A549 (cell line): ENCODE results near the gene CNP. TPM values are rescaled to one million over a fixed set of nuclear protein-coding genes. Genes with fewer than 3 reads are reported as not detected.

ENCODE experiments used
- ATAC-seq, 2 experiments: fragments of 200-7000 bp in 1 of 2; fragments of >200 bp in 1 of 2; cut with Nextera tagmentation in 1 of 2; cut with Tn5 transposase in 1 of 2; 3 replicates each; pipeline versions ENCODE4 v1.8.0 to v1.9.1; 2018 to 2020; ENCODE audit warnings: mild to moderate bottlenecking in 1 of 2, moderate library complexity in 1 of 2
- CTCF ChIA-PET: fragments of 300-600 bp; sonication (Branson Sonifier 250); formaldehyde crosslinking; extraction: SDS; loops from one replicate; lab custom pipeline; 2021; ENCODE audit warnings: antibody characterized with exemption, inconsistent platforms; lab: Yijun Ruan, JAX
- POLR2A ChIA-PET: fragments of 350-600 bp; formaldehyde crosslinking; extraction: SDS; loops from one replicate; lab custom pipeline; 2021; ENCODE audit warnings: antibody characterized with exemption, inconsistent platforms; lab: Yijun Ruan, JAX
- DNase-seq, 2 experiments: peaks; one replicate each; pipeline versions ENCODE4 v3.0.0 to v3.0.0-alpha.2; 2011 to 2016; ENCODE audit warnings: low read depth in 1 of 2, low spot score in 1 of 2
- FAIRE-seq: peaks from 2 replicates; lab custom pipeline; 2011; peaks lifted over from hg19 to GRCh38; lab: Jason Lieb, UNC
- H3K27ac ChIP-seq, 2 experiments: fragments of >200 bp; sonication (Bioruptor Twin); formaldehyde crosslinking; 3 replicates each; pipeline ENCODE4 v1.5.1; 2016 to 2017
- H3K4me1 ChIP-seq: fragments of >200 bp; sonication (Bioruptor Twin); formaldehyde crosslinking; 3 replicates; pipeline ENCODE4 v1.6.1; 2016
- H3K4me2 ChIP-seq: fragments of >200 bp; sonication (Bioruptor Twin); formaldehyde crosslinking; 3 replicates; pipeline ENCODE4 v1.6.1; 2016
- H3K4me3 ChIP-seq: fragments of >200 bp; sonication (Bioruptor Twin); formaldehyde crosslinking; 3 replicates; pipeline ENCODE4 v1.5.1; 2016
- H3K9me3 ChIP-seq: fragments of >200 bp; sonication (Bioruptor Twin); formaldehyde crosslinking; 3 replicates; pipeline ENCODE4 v1.6.1; 2016
- BHLHE40 ChIP-seq: IDR thresholded peaks from 2 replicates; pipeline ENCODE4 v1.6.1; 2012; ENCODE audit warnings: low read depth, low read length, inconsistent platforms
- CBX2 ChIP-seq: fragments of 200-600 bp; sonication (generic); IDR thresholded peaks from 2 replicates; pipeline ENCODE4 v1.6.1; 2016; ENCODE audit warnings: low read depth, mild to moderate bottlenecking, borderline replicate concordance
- CEBPB ChIP-seq, 2 experiments: fragments of >200 bp in 1 of 2; sonication (Bioruptor Twin) in 1 of 2; formaldehyde crosslinking in 1 of 2; IDR thresholded peaks; 2 replicates each; pipeline ENCODE4 v1.6.1; 2012 to 2016
- EHF ChIP-seq: fragments of 250-450 bp; sonication (Bioruptor Pico); IDR thresholded peaks from 2 replicates; pipeline ENCODE4 v1.5.0; 2020; ENCODE audit warnings: mild to moderate bottlenecking
- ELK1 ChIP-seq: fragments of 150-350 bp; IDR thresholded peaks from 2 replicates; pipeline ENCODE4 v1.6.1; 2014; ENCODE audit warnings: low read depth, mild to moderate bottlenecking, low read length
- FOSL2 ChIP-seq, 2 experiments: fragments of 450-650 bp in 1 of 2; fragments of >200 bp in 1 of 2; sonication (Bioruptor Twin) in 1 of 2; formaldehyde crosslinking; IDR thresholded peaks; 2 replicates each; pipeline versions ENCODE4 v1.5.0 to v1.6.1; 2016 to 2020; ENCODE audit warnings: mild to moderate bottlenecking in 1 of 2, moderate library complexity in 1 of 2
- HMGXB4 ChIP-seq: fragments of 250-450 bp; sonication (Bioruptor Pico); IDR thresholded peaks from 2 replicates; pipeline ENCODE4 v1.5.0; 2021; ENCODE audit warnings: mild to moderate bottlenecking, moderate library complexity, borderline replicate concordance
- HOXA7 ChIP-seq: fragments of 250-450 bp; sonication (Bioruptor Pico); IDR thresholded peaks from 2 replicates; pipeline ENCODE4 v1.5.0; 2020; ENCODE audit warnings: mild to moderate bottlenecking, moderate library complexity
- HOXB13 ChIP-seq: fragments of 250-450 bp; sonication (Bioruptor Pico); IDR thresholded peaks from 2 replicates; pipeline ENCODE4 v1.5.0; 2020; ENCODE audit warnings: low read depth, mild to moderate bottlenecking, moderate library complexity
- MAX ChIP-seq: IDR thresholded peaks from 2 replicates; pipeline ENCODE4 v1.6.1; 2012
- MAZ ChIP-seq: fragments of 150-350 bp; IDR thresholded peaks from 2 replicates; pipeline ENCODE4 v1.6.1; 2014; ENCODE audit warnings: antibody characterized with exemption, low read depth, low read length, borderline replicate concordance
- MYC ChIP-seq: IDR thresholded peaks from 2 replicates; pipeline ENCODE4 v1.6.1; 2012; ENCODE audit warnings: mild to moderate bottlenecking, inconsistent platforms, low read length, improper control_type of control experiment, borderline replicate concordance
- NFE2L2 ChIP-seq: fragments of 150-350 bp; conservative IDR thresholded peaks from 2 replicates; pipeline ENCODE4 v1.6.1; 2014; ENCODE audit warnings: low read length
- NR3C1 ChIP-seq: fragments of >200 bp; sonication (Bioruptor Twin); formaldehyde crosslinking; IDR thresholded peaks from 3 replicates; pipeline ENCODE4 v1.6.1; 2017
- RARB ChIP-seq: fragments of 250-450 bp; sonication (Bioruptor Pico); IDR thresholded peaks from 2 replicates; pipeline ENCODE4 v1.8.0; 2021; ENCODE audit warnings: mild to moderate bottlenecking, moderate library complexity
- REST ChIP-seq: fragments of 200-600 bp; sonication (generic); IDR thresholded peaks from 2 replicates; pipeline ENCODE4 v1.6.1; 2016; ENCODE audit warnings: antibody characterized with exemption, mild to moderate bottlenecking, moderate library complexity
- SREBF2 ChIP-seq: fragments of 450-650 bp; IDR thresholded peaks from 2 replicates; pipeline ENCODE4 v1.6.1; 2014; ENCODE audit warnings: mild to moderate bottlenecking, moderate library complexity
- USF2 ChIP-seq: fragments of 450-650 bp; IDR thresholded peaks from 2 replicates; pipeline ENCODE4 v1.6.1; 2014; ENCODE audit warnings: antibody characterized with exemption
- WGBS: methylation state at CpG from one replicate; pipeline ENCODE4 v1.1.6; 2017; ENCODE audit errors: missing lambda C conversion rate; 5-methylcytosine and 5-hydroxymethylcytosine counted together
- polyA plus RNA-seq, 4 experiments: library from polyadenylated mRNA; depleted of rRNA in 3 of 4; stranded (reverse); fragments of >200 nt; fragmentation: RNase III in 1 of 4; extraction: RNeasy Plus Mini Kit Qiagen cat#74134 plus additional on column Dnase treatment in 1 of 4; gene quantifications; 2 replicates in 3 of 4; 3 replicates in 1 of 4; pipeline ENCODE4 v1.2.3, GENCODE V29; 2011 to 2017

Gene CNP
- polyA plus RNA-seq, 2 of the 4 experiments (the other 2 are of a cell fraction): 38.6 to 113 TPM

- ATAC-seq (no peak), DNase-seq (no peak), FAIRE-seq (no peak)
- Histone ChIP-seq H3K4me1 (peaks cover 7% of the 10 kb centered on the region; the same call in 2 of the 3 replicates), H3K4me2 (no peak overlapping the region), H3K4me3 (no peak overlapping the region), H3K9me3 (no peaks in the 10 kb centered on the region)
- WGBS: 90% methylated on average over 11 of the region's 11 CpGs
- TF ChIP-seq USF2 (no peak), CBX2 (no peak), REST (no peak), FOSL2 (IDR thresholded peaks at IDR 0.05) (no peak), FOSL2 (CRISPR knock-in tag; IDR thresholded peaks at IDR 0.05) (no peak), CEBPB (IDR thresholded peaks at IDR 0.05) (no peak), NFE2L2 (no peak), MYC (no peak), NR3C1 (no peak), EHF (CRISPR knock-in tag) (no peak), BHLHE40 (no peak), RARB (no peak), ELK1 (no peak), HOXB13 (CRISPR knock-in tag) (no peak), MAZ (no peak), SREBF2 (no peak)
- TF ChIP-seq, all 56 proteins: peak for 0
- CTCF ChIA-PET: interaction anchor here (0.7 to 29.5 kb wide), 8 partner anchors 12 to 261 kb away, joined by 3 to 378 read pairs (median 116); partner anchors contain the start of genes ACLY, DHX58, DNAJC7 and HSPB9
- H3K27ac ChIP-seq: no peak overlapping the region; a peak in 1 of 6 replicates
- POLR2A ChIA-PET: no interaction called here
Observed at GRCh38 chr17:41957031-41957868, 9.3 kb upstream of the CNP start.

- H3K9me3 ChIP-seq: no peaks in the 10 kb centered on the region
- peaks cover 7% of the 10 kb centered on the region; the same call in 2 of the 3 replicates for H3K4me1 ChIP-seq
- WGBS: 88% methylated on average over 6 of the region's 6 CpGs
- FAIRE-seq: no peak
- H3K4me2 ChIP-seq: no peak overlapping the region
- no peak for DNase-seq
- no peak overlapping the region for H3K4me3 ChIP-seq
- no peak for TF ChIP-seq MAX
- TF ChIP-seq HMGXB4 (CRISPR knock-in tag): no peak
- TF ChIP-seq ELK1: no peak
- TF ChIP-seq HOXA7 (CRISPR knock-in tag): no peak
- ChIA-PET POLR2A (interaction anchor here (1.2 kb wide), 1 partner anchor 27 kb away, joined by 5 read pairs; the partner anchor contains the start of gene ODAD4), CTCF (interaction anchor here (0.7 to 29.5 kb wide), 13 partner anchors 11 to 620 kb away, joined by 3 to 378 read pairs (median 13); partner anchors contain the start of genes ACLY, DHX58, DNAJC7 and HSPB9)
- no peak for ATAC-seq
- H3K27ac ChIP-seq: no peak overlapping the region
Observed at GRCh38 chr17:41957869-41958439, 8.6 kb upstream of the CNP start.
